H1 (cell line): ENCODE results near the gene NEGR1. TPM values are rescaled to one million over a fixed set of nuclear protein-coding genes. Genes with fewer than 3 reads are reported as not detected.

ENCODE experiments used
- CTCF ChIA-PET: fragments of 300-600 bp; sonication (Branson Sonifier 250); formaldehyde crosslinking; loops from one replicate; lab custom pipeline; 2021; ENCODE audit not compliant: partially characterized antibody; lab: Charles Lee
- POLR2A ChIA-PET: fragments of 300-600 bp; sonication (Branson Sonifier 250); formaldehyde crosslinking; loops from one replicate; lab custom pipeline; 2021; ENCODE audit warnings: inconsistent platforms; ENCODE audit not compliant: partially characterized antibody; lab: Charles Lee
- DNase-seq, 2 experiments: peaks; one replicate each; pipeline versions ENCODE4 v3.0.0 to v3.0.0-alpha.2; 2010 to 2022; ENCODE audit warnings: low spot score in 2 of 2, low read depth in 1 of 2, mixed read lengths in 1 of 2
- FAIRE-seq: peaks from 2 replicates; lab custom pipeline; 2011; peaks lifted over from hg19 to GRCh38; lab: Jason Lieb, UNC
- H2AFZ ChIP-seq: 2 replicates; pipeline ENCODE4 v1.8.1; 2012; ENCODE audit warnings: low read length, inconsistent platforms
- H2AK5ac ChIP-seq: 2 replicates; pipeline ENCODE4 v1.6.1; 2013; ENCODE audit warnings: low read depth, low read length
- H2BK120ac ChIP-seq: replicated peaks from 2 replicates; pipeline ENCODE3; 2013; ENCODE audit warnings: low read depth, low read length, inconsistent platforms
- H2BK12ac ChIP-seq: 2 replicates; pipeline ENCODE4 v1.6.1; 2013; ENCODE audit warnings: low read depth, low read length
- H2BK15ac ChIP-seq: 2 replicates; pipeline ENCODE4 v1.6.1; 2013; ENCODE audit warnings: low read length
- H2BK20ac ChIP-seq: 2 replicates; pipeline ENCODE4 v1.6.1; 2013; ENCODE audit warnings: low read length
- H2BK5ac ChIP-seq: 2 replicates; pipeline ENCODE4 v1.6.1; 2013; ENCODE audit warnings: low read depth, low read length
- H3K14ac ChIP-seq: 2 replicates; pipeline ENCODE4 v1.6.1; 2013; ENCODE audit warnings: inconsistent platforms; ENCODE audit not compliant: insufficient read length
- H3K18ac ChIP-seq: 2 replicates; pipeline ENCODE4 v1.6.1; 2013; ENCODE audit warnings: low read length; ENCODE audit errors: extremely low read depth
- H3K23ac ChIP-seq: 2 replicates; pipeline ENCODE4 v1.6.1; 2013; ENCODE audit warnings: inconsistent platforms; ENCODE audit not compliant: insufficient read length
- H3K23me2 ChIP-seq: 2 replicates; pipeline ENCODE4 v1.6.1; 2013; ENCODE audit warnings: low read depth, low read length
- H3K27ac ChIP-seq: 2 replicates; pipeline ENCODE4 v1.6.1; 2011; ENCODE audit warnings: low read depth, low read length, inconsistent platforms
- H3K27me3 ChIP-seq, 4 experiments: replicated peaks in 1 of 4; 1 replicate in 1 of 4; 2 replicates in 3 of 4; pipeline versions ENCODE4 v1.6.1 to v1.8.1; 2011 to 2013; ENCODE audit warnings: low read length in 3 of 4, mild to moderate bottlenecking in 3 of 4, inconsistent platforms in 2 of 4, mixed read lengths in 2 of 4, moderate library complexity in 1 of 4; ENCODE audit not compliant: control insufficient read depth in 3 of 4, insufficient read depth in 3 of 4; ENCODE audit errors: extremely low read depth in 1 of 4
- H3K36me3 ChIP-seq, 4 experiments: 2 replicates each; pipeline versions ENCODE4 v1.6.1 to v1.8.1; 2011 to 2013; ENCODE audit warnings: mild to moderate bottlenecking in 4 of 4, low read length in 3 of 4, moderate library complexity in 2 of 4, control low read depth in 1 of 4, inconsistent platforms in 1 of 4; ENCODE audit not compliant: insufficient read depth in 4 of 4, control insufficient read depth in 2 of 4
- H3K4ac ChIP-seq: replicated peaks from 2 replicates; pipeline ENCODE3; 2013; ENCODE audit warnings: low read length, low read depth, mixed read lengths, inconsistent platforms; ENCODE audit not compliant: insufficient read length
- H3K4me1 ChIP-seq, 4 experiments: replicated peaks in 1 of 4; 1 replicate in 1 of 4; 2 replicates in 3 of 4; pipeline versions ENCODE4 v1.6.1 to v1.8.1; 2011 to 2013; ENCODE audit warnings: low read length in 3 of 4, inconsistent platforms in 2 of 4, mixed read lengths in 1 of 4; ENCODE audit not compliant: insufficient read depth in 4 of 4, control insufficient read depth in 3 of 4
- H3K4me2 ChIP-seq, 2 experiments: 2 replicates each; pipeline versions ENCODE4 v1.6.1 to v1.8.1; 2011 to 2013; ENCODE audit warnings: low read depth in 2 of 2, low read length in 2 of 2, control low read depth in 1 of 2, inconsistent platforms in 1 of 2, mild to moderate bottlenecking in 1 of 2; ENCODE audit not compliant: insufficient read depth in 1 of 2
- H3K4me3 ChIP-seq, 4 experiments: fragments of 200-600, 300-600 bp in 1 of 4; sonication (generic), shearing (Covaris generic), sonication (Bioruptor Twin) in 1 of 4; 2 replicates each; pipeline versions ENCODE4 v1.5.1 to v1.8.1; 2011 to 2016; ENCODE audit warnings: low read length in 4 of 4, low read depth in 3 of 4, control low read depth in 2 of 4, inconsistent platforms in 2 of 4, mild to moderate bottlenecking in 2 of 4, mixed read lengths in 1 of 4, moderate library complexity in 1 of 4; ENCODE audit not compliant: insufficient read depth in 2 of 4; ENCODE audit errors: extremely low read depth in 1 of 4
- H3K56ac ChIP-seq: replicated peaks from 2 replicates; pipeline ENCODE3; 2013; ENCODE audit warnings: low read depth, mild to moderate bottlenecking, mixed read lengths, low read length, inconsistent platforms; ENCODE audit not compliant: insufficient read length
- H3K79me1 ChIP-seq: 2 replicates; pipeline ENCODE4 v1.6.1; 2013; ENCODE audit warnings: low read depth, low read length, control low read depth
- H3K79me2 ChIP-seq, 2 experiments: 2 replicates each; pipeline versions ENCODE4 v1.6.1 to v1.8.1; 2012 to 2013; ENCODE audit warnings: low read length in 2 of 2, mild to moderate bottlenecking in 2 of 2, inconsistent platforms in 1 of 2; ENCODE audit not compliant: insufficient read depth in 2 of 2, control insufficient read depth in 1 of 2
- H3K9ac ChIP-seq, 4 experiments: replicated peaks in 1 of 4; 1 replicate in 1 of 4; 2 replicates in 3 of 4; pipeline versions ENCODE4 v1.6.1 to v1.8.1; 2011 to 2013; ENCODE audit warnings: low read depth in 3 of 4, low read length in 3 of 4, control low read depth in 2 of 4, mild to moderate bottlenecking in 2 of 4, moderate library complexity in 2 of 4, inconsistent platforms in 1 of 4; ENCODE audit errors: extremely low read depth in 1 of 4
- H3K9me3 ChIP-seq, 2 experiments: 2 replicates each; pipeline versions ENCODE4 v1.6.1 to v1.8.1; 2012 to 2013; ENCODE audit warnings: mild to moderate bottlenecking in 2 of 2, moderate library complexity in 2 of 2, control low read depth in 1 of 2, inconsistent platforms in 1 of 2, low read depth in 1 of 2, low read length in 1 of 2, mixed read lengths in 1 of 2; ENCODE audit not compliant: insufficient read depth in 2 of 2
- H4K20me1 ChIP-seq, 2 experiments: replicated peaks in 1 of 2; 2 replicates each; pipeline versions ENCODE3 to v1.8.1; 2011 to 2013; ENCODE audit warnings: inconsistent platforms in 2 of 2, low read length in 2 of 2, mild to moderate bottlenecking in 1 of 2; ENCODE audit not compliant: insufficient read depth in 2 of 2, control insufficient read depth in 1 of 2
- H4K5ac ChIP-seq: 2 replicates; pipeline ENCODE4 v1.6.1; 2013; ENCODE audit warnings: low read length, low read depth, mixed read lengths, inconsistent platforms; ENCODE audit not compliant: insufficient read length
- H4K8ac ChIP-seq: 2 replicates; pipeline ENCODE4 v1.8.0; 2013; ENCODE audit warnings: mild to moderate bottlenecking, moderate library complexity, low read length, inconsistent platforms; ENCODE audit not compliant: insufficient read depth; ENCODE audit errors: extremely low read depth
- H4K91ac ChIP-seq: replicated peaks from 2 replicates; pipeline ENCODE3; 2013; ENCODE audit warnings: low read length, mixed read lengths, inconsistent platforms; ENCODE audit not compliant: insufficient read length
- FOSL1 ChIP-seq: IDR thresholded peaks from 2 replicates; pipeline ENCODE4 v1.6.1; 2011; ENCODE audit warnings: mild to moderate bottlenecking, low read depth, low read length, moderate library complexity; ENCODE audit not compliant: insufficient read depth
- GTF2F1 ChIP-seq: IDR thresholded peaks from 2 replicates; pipeline ENCODE4 v1.6.1; 2012; ENCODE audit warnings: low read depth, low read length, improper control_type of control experiment, borderline replicate concordance
- HDAC2 ChIP-seq, 2 experiments: fragments of 300-600 bp in 1 of 2; sonication (generic) in 1 of 2; IDR thresholded peaks; 2 replicates each; pipeline ENCODE4 v1.6.1; 2011 to 2012; ENCODE audit warnings: low read depth in 2 of 2, low read length in 2 of 2, mild to moderate bottlenecking in 2 of 2, moderate library complexity in 2 of 2, borderline replicate concordance in 1 of 2, inconsistent platforms in 1 of 2
- MAX ChIP-seq: IDR thresholded peaks from 2 replicates; pipeline ENCODE4 v1.6.1; 2012; ENCODE audit warnings: inconsistent platforms
- POLR2AphosphoS5 ChIP-seq: IDR thresholded peaks from 2 replicates; pipeline ENCODE4 v1.6.1; 2011; ENCODE audit warnings: low read depth, low read length
- RAD21 ChIP-seq, 2 experiments: IDR thresholded peaks in 1 of 2; conservative IDR thresholded peaks in 1 of 2; 2 replicates each; pipeline ENCODE4 v1.6.1; 2011; ENCODE audit warnings: low read depth in 2 of 2, low read length in 2 of 2, improper control_type of control experiment in 1 of 2, inconsistent platforms in 1 of 2, mild to moderate bottlenecking in 1 of 2, moderate library complexity in 1 of 2
- YY1 ChIP-seq: IDR thresholded peaks from 2 replicates; pipeline ENCODE4 v1.6.1; 2011; ENCODE audit warnings: low read depth, mild to moderate bottlenecking, low read length
- ZNF274 ChIP-seq: IDR thresholded peaks from 2 replicates; pipeline ENCODE4 v1.7.0; 2012; ENCODE audit warnings: low read length, borderline replicate concordance; ENCODE audit errors: extremely low read depth
- polyA plus RNA-seq, 7 experiments: library from polyadenylated mRNA; depleted of rRNA in 3 of 7; stranded (reverse) in 5 of 7; unstranded in 2 of 7; fragments of >200 nt in 5 of 7; fragments of 200-250 nt in 2 of 7; gene quantifications; 1 replicate in 5 of 7; 2 replicates in 1 of 7; 4 replicates in 1 of 7; pipeline versions ENCODE4 v1.2.1 to v1.2.3, GENCODE V29; 2011 to 2013; ENCODE audit warnings: missing spikeins in 2 of 7, mixed read lengths in 2 of 7
- total RNA-seq: library from RNA; stranded (reverse); fragmentation: NEBNext Ultra II Directional; extraction: Animal tissue kit (Norgen Biotek cat#: 25700); gene quantifications from 2 replicates; pipeline ENCODE4 v1.2.1, GENCODE V29; 2021

Gene NEGR1
- total and polyA plus RNA-seq, 2 of the 8 experiments (the other 6 are each of a cell fraction or from before 2014, with no cell fraction given) = 0.71 to 1.3 TPM

DNA sequence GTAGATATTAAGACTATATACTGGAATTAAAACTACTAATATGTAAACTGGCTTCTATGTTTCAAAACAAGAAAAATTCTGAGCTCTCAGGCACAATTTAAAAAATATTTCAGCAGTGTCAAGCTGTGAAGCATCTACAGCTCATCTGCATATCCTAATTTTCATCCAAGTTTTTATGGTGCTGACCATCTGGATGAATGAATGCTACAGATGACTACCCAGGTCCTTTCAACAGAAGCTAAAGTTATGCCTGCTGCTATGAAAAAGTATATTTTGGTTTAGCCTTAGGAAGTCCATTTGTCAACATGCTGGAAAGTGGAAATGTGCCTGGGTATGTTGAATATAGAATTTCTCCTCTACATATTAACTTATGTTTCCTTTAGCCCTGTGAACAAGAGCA lies 206.9 kb downstream of the NEGR1 start:
- Histone ChIP-seq H3K79me2 (no peaks in the 10 kb centered on the region), H2BK15ac (no peak overlapping the region), H4K5ac (no peak overlapping the region), H2AK5ac (no peak overlapping the region), H3K36me3 (no peaks in the 10 kb centered on the region), H3K14ac (no peak overlapping the region), H2BK20ac (no peak overlapping the region), H4K91ac (no peak overlapping the region), H3K56ac (no peak overlapping the region), H2BK120ac (no peak overlapping the region), H4K20me1 (no peaks in the 10 kb centered on the region), H3K4me2 (no peak overlapping the region), H3K18ac (no peak overlapping the region), H3K9me3 (no peaks in the 10 kb centered on the region), H2AFZ (no peak overlapping the region), H3K9ac (no peak overlapping the region), H3K4me3 (no peak overlapping the region), H3K27ac (no peak overlapping the region), H3K23ac (no peak overlapping the region), H3K4ac (no peak overlapping the region), H3K27me3 (no peaks in the 10 kb centered on the region; a peak in 1 of 7 replicates)
- POLR2A ChIA-PET = no interaction called here
- CTCF ChIA-PET = no interaction called here
- TF ChIP-seq HDAC2 (IDR thresholded peaks at IDR 0.05; ENCODE audit: borderline replicate concordance in 1 of 2, low read depth in 2 of 2, low read length in 2 of 2) = no peak
- TF ChIP-seq RAD21 (IDR thresholded peaks at IDR 0.05 in 1 of 2, conservative IDR thresholded peaks at IDR 0.05 in 1 of 2; ENCODE audit: low read depth in 2 of 2, low read length in 2 of 2) = no peak
- no peak for TF ChIP-seq MAX
- TF ChIP-seq GTF2F1 = no peak
- TF ChIP-seq YY1 = no peak
- no peak for TF ChIP-seq POLR2AphosphoS5
- TF ChIP-seq FOSL1 = no peak
- no peak for TF ChIP-seq ZNF274
- TF ChIP-seq, all 59 proteins: peak for 0
- Histone ChIP-seq H3K4me1 (no peaks in the 10 kb centered on the region), H3K79me1 (no peaks in the 10 kb centered on the region), H2BK5ac (no peak overlapping the region), H2BK12ac (no peak overlapping the region), H4K8ac (no peak overlapping the region), H3K23me2 (no peaks in the 10 kb centered on the region)
- FAIRE-seq (no peak), DNase-seq (no peak)
